Measurements from ENCODE around the gene INCENP.

INCENP gene

DNA sequence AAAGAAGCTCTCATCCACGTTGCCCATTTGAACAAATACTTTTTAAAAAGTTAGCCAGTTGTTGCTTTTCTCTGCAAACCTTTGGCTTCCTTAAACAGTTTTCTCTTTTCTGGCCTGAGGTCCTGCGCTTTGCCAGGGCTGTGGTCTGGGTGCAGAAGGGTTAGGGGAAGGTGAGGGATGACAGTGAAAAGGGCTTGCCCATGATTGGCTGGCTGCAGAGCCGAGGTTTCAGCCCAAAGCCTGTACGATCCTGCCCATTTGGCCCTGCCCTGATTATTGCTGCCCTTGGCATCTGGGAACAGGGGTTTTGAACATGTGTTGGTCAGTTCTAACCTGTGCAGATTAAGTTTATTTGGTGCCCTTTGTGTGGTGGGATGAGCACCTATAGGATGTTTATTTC, 1.5 kb downstream of the INCENP start:
- no peak for DNase-seq

- no peak for DNase-seq
These were observed 2.1 kb downstream of the INCENP start for GRCh38 chr11:62125881-62126280.

DNA sequence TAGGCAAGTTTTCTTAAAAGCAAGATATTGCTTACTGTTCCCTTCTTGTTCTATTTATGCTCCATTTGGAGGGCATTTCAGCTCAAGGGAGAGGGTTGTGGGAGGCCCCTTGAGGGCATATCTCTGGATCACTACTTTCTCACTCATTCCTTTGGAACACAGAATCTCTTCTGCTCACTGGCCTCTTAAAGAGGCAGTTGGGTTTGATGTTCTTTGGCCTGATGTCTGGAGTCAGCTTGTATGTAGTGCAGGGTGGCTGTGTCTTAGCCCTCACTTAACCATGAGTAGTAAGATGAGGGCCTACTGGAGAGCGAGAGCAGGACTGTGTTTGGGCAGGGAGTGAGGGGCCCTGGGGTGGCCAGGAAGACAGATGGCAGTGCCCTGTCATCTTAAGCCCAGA, 3.6 kb downstream of the INCENP start:
- no peak for DNase-seq

- DNase-seq = no peak
These were observed 4.3 kb downstream of the INCENP start for GRCh38 chr11:62127941-62128770.

GRCh38 chr11:62128835-62129234, 5.0 kb downstream of the INCENP start:
- DNase-seq = no peak

GRCh38 chr11:62129590-62130282, 5.9 kb downstream of the INCENP start:
- no peak for DNase-seq

DNA sequence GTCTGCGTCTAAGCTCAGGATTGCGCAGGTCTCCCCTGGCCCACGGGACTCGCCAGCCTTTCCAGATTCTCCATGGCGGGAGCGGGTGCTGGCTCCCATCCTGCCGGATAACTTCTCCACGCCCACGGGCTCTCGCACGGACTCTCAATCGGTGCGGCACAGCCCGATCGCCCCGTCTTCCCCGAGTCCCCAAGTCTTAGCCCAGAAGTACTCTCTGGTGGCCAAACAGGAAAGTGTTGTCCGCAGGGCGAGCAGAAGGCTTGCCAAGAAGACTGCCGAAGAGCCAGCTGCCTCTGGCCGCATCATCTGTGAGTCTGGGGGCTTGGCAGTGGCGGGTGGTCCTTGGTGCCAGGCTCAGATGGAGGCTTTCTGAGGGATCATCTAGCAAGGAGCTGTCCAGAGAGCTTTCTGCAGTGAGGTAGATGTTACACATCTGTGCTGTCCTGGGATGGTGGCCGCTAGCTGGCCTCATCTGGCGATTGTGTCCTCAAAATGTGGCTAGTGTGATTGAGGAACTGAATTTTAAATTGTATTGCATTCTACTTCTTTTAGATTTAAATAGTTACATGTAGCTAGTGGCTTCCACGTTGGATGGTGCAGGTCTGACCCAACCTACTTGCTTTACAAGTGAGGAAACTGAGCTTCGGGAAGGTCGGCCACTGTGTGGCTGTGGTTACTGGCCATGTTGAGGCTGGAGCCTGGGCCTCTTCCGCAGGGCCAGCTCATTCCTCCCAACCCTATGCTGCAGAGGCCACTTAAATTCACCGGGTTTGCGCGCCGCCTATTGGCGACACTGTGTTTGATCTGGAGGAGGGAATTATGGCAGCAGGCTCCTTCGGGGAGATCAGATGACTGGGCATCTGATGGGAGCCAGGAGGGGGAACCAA, 6.7 kb downstream of the INCENP start:
- no peak for DNase-seq

GRCh38 chr11:62131170-62131464, 7.3 kb downstream of the INCENP start:
- DNase-seq = no peak

DNA sequence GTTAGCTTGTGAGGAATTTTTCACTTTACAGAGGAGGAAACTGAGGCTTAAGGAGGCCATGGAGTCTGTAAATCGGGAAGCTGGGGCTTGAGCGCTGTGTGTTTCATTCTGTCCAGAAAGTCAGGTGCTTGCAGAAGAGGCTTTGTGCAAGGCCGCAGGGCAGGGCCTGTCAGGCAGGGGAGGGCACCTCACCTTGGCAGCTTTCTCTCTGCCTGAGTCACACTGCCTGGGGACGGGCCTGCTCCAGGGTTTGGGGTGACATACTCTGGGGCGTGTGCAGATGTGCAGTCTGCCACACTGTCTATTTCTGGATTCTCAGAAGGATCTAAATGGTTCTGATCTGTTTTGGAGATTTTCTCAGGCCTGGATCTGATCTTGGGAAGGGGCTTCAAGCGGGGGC, 8.4 kb downstream of the INCENP start:
- no peak for DNase-seq

GRCh38 chr11:62132689-62133293, 9.0 kb downstream of the INCENP start:
- no peak for DNase-seq

DNA sequence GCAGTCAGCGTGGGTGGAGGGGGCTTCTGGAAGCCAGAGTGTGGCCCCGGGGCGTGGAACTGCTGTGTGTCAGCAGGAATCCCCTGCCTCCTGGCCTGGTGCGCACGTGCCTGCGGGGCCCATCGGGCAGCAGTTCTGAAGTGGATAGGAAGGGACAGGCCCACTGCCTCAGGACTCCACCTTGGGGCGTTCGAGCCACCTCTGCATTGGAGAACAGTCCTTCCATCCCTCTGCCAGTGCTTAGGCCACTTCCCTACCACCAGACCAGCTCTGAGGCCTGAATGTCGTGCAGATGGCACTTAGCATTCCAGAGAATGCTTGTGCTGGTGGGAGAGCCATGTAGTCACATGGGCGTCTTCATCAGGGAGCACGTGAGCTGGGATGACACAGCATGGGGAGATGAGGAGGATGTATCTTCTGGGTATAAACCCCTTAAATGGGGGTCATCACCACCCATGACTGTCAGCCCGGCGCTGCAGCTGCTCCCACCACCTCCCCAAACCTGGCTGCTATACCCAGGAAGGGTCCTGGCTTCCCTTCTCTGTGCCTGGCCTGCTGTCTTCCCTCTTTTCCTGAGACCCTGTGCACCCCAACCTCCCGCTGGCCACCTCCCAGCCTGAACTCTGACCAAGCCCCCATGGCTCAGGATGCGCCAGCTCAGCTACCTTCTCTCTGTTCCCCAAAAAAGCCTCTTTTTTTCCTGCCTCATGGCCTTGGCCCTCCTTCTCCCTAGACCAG, 9.7 kb downstream of the INCENP start:
- DNase-seq = no peak

DNA sequence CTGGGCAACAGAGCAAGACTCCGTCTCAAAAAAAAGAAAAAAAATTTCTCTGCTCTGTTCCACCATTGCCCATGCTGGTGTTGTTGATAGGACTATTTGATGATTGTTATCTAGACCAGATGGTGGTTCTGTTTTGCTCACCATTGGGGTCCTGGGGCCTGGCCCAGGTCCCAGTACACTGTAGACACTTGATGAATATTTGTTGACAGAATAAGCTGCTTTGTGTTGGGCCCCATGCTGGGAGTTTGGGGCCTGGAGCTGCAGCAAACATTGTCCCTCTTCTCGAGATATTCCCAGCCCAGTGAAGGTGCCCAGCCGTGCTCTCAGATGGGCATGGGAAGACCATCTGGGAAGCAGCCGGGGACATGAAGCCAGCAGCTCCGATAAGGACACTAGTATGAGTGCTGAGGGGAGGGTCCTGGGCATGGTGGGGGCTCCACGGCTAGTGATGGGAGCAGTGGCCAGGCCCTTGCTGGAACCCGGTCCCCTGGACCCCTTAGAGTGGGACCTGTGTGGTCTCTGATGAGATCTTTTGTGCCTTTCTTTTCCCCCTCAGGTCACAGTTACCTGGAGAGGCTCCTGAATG, 13.6 kb downstream of the INCENP start:
- peak; percentile 74 for DNase-seq

DNA sequence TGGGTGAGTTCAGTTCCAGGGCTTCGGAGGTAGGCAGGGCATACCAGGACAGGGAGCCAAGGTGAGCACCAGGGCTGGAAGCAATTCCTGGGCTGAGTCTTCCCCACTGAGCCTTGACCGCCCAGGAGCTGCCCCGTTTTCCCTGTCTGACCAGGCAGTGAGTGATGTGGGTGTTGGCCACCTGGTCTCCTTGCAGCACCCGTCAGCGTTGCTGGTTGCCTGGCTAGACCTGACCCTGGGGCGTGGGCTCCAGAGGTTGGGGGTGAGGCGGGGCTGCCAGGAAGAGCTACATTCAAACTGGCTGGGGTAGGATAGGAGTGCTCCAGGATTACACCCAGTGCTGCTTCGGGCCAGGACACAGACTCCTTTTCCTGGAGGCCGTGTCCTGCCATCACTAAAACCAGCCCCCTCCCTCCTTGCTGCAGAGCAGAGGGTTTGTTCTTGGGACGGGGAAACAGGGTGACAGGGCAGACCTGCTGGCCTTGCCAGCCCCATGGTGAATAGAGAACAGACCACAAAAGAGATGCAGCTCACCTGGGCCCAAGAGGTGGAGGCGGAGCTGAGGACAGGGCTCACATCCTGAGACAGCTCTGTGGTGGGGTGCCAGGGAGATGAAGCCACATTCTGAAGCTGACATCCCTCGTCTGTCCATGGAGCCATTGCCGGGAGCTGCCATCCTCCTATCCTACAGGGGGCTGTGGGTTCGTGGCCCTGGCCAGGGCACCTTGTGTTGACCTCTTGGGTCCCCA, 14.2 kb downstream of the INCENP start:
- no peak for DNase-seq

DNA sequence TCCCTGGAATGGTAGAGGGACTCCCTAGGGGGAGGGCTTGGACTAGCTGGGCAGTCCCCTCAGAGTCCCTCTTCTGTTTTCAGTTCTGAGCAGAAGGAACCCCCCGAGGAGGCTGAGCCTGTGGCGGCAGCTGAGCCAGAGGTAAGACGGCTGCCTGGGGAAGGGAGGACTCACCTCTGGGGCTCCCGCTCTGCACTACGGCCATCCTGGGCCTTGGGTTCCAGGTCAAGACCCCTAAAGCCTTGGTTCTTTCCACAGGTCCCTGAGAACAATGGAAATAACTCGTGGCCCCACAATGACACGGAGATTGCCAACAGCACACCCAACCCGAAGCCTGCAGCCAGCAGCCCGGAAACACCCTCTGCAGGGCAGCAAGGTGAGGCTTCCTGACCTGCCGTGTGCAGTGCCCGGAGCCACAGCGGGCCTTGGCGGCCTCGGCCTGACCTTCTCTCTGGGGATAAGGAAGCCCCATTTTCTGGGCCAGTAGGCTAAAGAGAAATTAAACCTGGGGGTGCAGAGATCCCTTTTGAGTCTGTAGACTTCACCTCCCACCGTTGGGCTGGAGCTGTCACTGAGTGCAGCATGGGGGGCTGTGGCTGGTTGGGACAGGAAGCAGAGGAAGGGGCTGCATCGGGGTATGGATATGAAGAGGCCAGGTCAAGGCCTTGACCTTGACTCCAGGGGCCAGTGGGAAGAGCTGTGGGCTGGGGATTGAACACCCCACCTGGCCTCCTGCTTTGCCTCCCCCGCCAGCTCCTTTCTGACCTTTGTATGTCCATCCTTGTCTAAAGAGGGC, 15.0 kb downstream of the INCENP start:
- DNase-seq = no peak

- DNase-seq = no peak
These were observed 15.9 kb downstream of the INCENP start for GRCh38 chr11:62139526-62140303.

DNA sequence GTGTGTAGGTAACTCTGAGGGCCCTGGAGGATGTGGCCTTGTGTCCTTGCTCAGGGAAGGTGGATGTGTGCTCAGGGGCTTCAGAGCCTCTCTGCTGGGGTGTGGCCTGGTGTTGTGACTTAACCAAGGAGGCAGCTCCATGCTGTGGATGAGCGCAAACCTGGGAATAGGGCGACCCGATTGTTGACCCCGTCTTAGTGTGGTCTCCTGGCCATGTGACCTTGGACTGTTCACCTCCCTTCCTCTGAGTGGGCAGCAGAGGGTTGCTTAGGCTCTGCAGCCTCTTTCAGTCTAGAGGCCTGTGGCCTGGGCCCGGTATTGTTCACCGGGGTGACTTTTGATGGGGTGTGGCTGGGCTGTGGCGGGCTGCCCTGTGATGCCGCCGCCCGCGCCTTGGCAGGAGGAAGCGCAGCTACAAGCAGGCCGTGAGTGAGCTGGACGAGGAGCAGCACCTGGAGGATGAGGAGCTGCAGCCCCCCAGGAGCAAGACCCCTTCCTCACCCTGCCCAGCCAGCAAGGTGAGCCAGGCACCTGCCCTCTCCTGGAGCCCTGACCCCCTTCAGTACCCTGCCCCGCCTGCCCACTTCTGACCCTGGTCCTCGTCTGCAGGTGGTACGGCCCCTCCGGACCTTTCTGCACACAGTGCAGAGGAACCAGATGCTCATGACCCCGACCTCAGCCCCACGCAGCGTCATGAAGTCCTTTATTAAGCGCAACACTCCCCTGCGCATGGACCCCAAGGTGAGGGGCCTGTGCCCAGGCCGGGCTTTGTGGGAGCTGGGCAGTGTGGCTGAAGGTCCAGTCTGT, 16.7 kb downstream of the INCENP start:
- DNase-seq = no peak

DNA sequence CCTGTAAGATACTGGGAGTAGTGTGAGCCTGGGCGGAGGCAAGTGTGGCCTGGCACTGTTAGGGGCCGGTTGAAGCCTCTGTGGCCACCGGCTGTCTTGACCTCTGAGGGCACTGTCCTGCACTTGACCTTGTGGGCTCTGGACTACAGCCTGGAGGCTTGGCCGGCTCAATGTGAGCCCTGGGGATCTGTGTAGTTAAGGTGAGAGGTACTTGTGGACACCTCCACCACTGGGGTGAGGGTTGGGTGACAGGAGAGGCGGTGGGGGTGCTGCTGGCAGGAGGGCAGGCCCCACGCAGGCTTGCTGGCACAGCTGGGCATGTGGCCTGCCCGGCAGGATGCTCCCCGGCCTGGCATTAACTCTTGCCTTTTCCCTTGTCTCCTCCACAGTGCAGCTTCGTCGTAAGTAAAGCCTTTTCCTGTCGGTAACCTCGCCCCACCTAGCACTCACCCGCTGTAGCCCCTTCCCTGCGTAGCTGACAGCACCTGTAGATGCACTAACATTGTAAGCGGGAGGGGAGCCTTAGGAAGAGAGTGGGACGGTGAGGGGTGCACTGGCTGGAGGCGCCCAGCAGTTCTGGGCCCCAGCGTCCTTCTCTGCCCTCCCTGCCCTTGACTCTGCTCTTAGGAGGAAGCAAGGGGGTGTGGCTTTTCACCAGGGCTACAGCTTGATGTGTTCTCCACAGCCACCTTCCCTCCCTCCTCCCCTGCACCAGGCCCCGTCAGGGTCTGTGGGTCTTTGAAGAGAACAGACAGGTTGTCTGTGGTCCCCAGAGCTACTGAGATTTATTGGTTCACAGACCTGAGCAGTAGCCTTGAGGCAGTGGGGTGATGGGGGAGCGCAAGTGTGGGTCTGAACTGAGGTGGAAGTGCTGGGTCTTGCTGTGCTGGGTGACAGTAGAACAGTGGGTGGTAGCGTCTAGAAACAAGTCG, 17.6 kb downstream of the INCENP start:
- DNase-seq = no peak

DNA sequence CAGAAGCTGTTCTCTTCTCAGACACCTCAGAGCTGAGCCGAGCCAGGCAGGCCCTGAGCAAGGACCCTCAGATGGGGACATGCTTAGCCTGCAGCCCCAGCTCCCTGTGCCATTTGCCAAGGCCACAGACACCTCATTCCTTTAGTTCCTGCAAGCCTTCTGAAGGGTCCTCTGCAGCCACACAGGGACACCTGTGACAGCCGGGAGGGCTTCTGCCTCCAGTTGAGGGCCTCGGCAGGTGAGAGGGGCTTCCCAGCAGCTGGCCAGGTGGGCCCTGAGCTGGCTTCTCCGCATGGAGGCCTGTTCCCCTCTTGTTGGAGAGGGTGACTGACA, 18.2 kb downstream of the INCENP start:
- no peak for DNase-seq

Data from COR-L47 (cell line).